Measurements from ENCODE around the gene ZBTB20.

ZBTB20 gene

DNA sequence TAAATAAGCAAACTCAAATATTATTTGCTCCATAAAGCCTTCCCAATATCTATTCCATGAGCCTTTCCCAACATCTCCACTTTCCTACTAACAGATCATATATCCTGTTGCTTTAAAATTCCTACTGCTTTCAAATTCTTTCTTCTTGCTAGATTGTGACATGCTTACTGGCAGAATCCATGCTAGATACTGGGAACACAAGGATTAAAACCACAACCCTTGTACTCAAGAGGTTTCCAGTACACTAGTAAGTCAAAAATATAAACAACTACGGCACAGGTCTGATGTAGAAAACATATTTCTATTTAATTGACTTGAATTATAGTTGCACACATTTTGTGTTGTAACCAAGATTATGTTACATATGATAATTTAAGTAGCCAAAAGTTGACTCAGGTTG is 275.0 kb downstream of the ZBTB20 start:
- no peak for DNase-seq (ENCODE audit: low read depth)

DNA sequence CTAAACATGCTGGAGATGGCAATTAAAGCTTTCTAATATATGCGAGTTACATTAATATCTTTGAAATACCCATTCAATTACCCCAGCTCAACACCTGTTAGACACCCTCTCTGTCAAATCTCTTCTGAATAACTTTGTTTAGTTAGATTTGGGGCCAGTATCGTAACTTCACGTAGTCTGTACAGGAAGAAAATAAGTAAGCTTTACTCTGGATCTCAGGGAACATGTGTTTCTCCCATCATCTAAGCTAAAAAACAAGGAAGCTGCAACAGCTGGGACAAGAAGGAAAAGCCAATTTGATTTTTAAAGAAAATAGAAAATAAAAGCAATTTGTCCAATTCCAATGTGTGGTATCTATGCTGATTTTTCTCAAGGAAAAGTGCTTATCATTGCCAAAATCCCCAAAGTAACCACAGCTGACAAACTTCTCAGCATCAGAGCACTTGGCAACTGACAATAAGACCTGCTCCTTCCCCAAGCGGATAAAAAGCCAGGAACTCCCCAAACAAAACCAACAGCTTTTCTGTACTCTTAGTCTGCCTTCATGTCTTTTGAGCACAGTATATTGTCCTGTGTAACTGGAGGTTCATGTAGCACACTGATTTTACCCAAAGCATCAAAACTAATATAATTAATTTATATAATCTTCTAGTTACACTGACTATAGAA is 279.1 kb downstream of the ZBTB20 start:
- DNase-seq (ENCODE audit: low read depth) = no peak

DNA sequence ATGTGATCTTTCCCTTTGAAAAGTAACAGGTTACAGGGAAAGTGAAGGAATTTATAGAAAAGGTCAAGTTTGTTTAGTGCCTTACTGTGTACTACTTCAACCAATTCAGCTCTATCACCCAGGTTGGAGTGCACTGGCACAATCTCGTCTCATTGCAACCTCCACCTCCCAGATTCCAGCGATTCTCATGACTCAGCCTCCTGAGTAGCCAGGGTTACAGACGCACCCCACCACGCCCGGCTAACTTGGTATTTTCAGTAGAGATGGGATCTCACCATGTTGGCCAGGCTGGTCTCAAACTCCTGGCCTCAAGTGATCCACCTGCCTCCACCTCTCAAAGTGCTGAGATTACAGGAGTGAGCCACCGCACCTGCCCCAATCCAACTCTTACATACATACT is 279.7 kb downstream of the ZBTB20 start:
- DNase-seq (ENCODE audit: low read depth) = no peak

DNA sequence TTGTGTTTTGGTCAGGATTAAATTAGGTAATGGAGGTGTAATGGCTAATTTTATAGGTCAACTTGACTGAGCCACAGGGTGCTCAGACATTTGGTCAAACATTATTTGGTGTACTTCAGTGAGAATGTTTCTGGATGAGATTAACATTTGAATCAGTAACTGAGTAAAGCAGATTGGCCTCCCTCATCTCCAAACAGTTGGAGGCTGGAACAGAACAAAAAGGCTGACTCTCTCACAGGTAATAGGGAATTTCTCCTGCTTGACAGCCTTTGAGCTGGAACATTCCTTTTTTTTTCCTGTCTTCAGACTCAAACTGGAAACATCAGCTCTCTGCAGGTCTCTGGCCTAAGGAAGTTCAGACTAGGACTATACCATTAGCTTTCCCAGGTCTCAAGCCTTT is 280.7 kb downstream of the ZBTB20 start:
- DNase-seq (ENCODE audit: low read depth) = no peak

DNA sequence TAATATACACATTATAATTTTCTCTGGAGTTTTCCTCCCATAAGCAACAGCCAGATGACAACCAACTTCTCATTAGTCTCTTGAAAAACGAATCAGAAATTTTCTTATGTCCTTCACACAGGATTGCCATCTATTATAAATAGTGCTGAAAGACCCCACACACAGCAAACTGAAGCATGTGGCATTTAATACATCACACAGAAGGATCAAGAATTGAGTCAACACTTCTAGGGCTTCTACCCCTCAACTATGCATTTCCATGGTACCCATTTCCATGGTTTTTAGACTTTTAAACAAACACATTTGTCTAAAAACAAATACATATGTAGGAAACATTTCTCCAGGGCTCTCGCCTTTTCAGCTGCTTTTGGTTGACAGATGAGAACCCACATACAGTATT is 282.1 kb downstream of the ZBTB20 start:
- DNase-seq (ENCODE audit: low read depth) = no peak

DNA sequence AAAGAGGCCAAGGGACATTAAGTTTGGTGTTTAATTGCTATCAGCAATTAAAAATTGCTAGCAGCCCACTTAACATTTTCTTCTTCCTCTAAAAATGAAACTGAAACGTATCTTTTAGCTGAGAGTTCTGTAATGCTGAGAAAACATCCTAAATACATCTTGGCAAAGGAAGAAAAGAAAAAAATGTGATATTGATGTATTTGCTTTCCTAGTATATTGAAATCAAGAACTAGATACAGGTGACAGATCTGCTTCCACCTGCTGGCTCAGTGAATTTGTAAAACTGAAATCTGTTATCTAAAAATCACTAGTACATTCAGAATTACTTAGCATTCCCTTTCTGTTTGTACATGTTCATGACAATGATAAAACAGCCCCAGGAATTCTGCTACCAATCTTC is 283.2 kb downstream of the ZBTB20 start:
- DNase-seq (ENCODE audit: low read depth) = no peak

DNA sequence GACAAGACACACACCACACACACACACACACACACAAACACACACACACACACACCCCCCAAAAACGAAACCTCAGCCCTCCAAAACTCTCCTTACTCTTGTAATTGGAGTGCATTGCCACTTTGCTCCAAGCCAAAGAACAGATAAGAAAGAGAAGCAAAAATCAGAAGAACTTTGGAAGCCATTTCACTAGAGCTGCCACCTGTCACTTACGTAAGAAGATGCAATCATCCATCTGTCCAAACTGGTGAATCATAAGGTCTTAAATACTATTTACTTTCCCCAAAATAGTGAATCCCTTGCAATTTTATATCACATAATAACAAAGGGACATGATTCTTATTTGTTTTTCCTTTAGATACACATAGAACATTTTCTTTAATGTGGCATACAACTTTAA is 285.4 kb downstream of the ZBTB20 start:
- no peak for DNase-seq (ENCODE audit: low read depth)

DNA sequence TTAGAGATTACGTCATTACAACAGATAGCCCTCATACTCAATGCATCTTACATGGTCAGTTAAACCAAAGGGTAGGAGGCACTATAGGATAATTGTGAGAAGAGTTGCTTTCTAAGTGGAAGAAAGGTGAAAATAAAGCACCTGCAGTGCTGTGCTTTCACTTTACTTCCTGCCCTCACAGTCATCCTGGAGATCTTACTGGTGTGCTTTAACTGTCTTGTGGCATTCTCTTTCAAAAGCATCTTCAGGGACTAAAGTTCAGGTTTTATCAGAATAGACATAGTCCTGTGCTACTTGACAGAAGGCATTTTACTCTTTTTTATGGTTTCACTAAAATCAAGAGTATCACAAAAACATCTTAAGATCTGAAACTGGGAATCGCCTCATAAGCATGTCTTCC is 286.6 kb downstream of the ZBTB20 start:
- DNase-seq (ENCODE audit: low read depth) = no peak

DNA sequence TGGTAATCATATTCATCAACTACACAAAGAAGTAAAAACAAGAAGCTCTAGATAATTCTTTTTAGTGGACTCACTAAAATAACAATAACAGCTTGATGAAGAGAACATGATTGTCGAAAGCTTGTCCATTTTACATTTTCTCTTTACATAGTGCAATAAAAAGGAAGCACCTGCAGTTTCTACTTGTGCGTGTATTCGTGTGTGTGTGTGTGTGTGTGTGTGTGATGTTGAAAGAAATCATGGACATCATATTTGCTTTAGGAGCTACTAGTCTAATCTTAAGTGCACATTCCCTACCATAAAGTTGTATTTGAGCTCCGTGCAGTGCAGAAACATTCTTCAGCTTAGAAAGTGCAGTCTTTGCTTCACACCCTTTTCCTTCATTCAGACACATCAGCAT is 288.8 kb downstream of the ZBTB20 start:
- no peak for DNase-seq (ENCODE audit: low read depth)

DNA sequence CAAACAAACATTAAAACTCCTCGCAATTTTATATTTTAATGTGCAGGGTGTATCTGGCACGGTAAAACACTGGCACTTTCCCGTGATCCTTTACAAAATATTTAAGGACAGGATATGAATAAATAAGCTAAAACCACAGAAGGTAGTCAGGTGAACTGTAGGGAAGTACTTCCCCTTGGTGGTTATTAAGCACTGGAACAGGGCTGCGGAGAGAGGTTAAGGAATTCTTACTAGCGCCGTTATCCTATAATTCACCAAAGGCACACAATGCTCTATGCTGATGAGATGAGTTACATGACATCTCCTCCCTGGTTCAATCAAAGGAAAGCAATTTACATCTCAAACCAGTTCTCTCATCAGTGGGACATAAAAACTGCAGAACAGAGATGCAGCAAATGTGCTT is 289.8 kb downstream of the ZBTB20 start:
- no peak for DNase-seq (ENCODE audit: low read depth)

DNA sequence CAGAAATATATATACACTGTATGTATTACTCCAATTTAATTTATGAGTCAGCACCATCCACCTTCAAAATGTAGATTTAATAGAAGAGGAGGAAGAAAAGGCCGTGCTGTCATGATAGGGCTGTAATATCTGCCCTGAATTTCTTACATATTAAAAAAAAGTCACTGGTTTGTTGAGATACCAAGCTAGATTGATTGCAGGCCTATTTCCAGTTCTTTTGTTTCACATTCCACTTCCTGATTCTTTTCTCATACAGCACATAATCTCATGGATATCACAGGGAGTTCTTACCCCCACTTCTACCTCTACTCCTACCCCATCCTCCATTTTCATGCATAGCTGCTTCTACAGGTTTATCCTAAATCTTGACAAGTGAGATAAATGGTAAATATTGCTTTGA is 290.3 kb downstream of the ZBTB20 start:
- DNase-seq (ENCODE audit: low read depth) = no peak

DNA sequence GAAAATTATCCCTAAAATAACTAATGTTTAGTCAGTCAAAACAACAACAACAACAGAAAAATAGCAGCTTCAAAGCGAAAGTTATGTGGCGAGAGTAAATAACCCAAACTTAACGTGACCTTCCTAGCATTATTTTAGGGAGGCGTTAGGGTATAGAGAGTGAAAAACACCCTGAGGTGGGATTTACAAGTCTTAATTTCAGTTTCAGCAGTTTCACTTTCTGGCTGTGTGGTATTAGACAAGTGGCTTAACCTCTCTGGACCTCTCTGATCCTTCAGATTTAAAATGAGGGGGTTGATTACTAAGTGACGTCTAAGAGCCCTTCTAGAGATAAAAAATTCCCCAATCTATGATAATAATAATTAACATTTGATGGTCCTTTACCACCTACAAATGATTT is 291.2 kb downstream of the ZBTB20 start:
- DNase-seq (ENCODE audit: low read depth) = no peak

DNA sequence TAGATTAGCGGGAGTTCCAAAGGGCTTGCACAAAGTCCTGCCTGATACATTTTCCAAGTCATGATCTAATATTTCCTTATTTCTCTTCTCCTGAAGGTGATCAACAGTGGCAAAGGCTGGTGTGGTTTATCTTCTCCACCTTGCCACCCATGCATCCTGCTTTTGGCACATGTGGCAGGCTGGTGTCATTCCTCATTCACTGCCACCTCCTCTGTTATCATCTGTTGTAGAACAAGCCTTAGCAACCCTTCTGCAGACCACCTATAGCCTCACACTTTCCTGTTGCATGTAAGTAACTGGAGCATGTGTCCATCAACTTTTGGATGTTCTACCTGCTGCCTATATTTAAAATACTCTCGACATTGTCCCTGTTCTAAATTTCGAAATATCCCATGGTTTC is 294.1 kb downstream of the ZBTB20 start:
- no peak for DNase-seq (ENCODE audit: low read depth)

DNA sequence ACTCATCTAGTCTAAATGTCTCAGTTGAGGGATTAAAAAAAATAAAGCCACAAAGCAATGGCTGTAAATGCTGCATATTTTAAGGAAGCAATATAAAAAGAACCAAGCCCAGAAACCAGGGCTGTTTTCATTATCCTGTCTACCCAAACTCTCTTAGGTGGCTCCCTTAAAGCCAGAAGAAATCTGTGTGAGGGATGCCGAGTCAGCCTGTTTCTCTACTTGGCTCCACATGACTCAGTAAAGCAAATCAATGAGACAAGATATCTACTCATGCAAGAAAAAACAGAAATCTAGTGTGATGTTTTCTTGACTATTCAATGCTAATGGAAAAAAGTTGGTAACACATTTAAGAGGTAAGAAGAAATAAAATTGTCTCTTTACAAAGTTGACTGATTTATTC is 296.2 kb downstream of the ZBTB20 start:
- no peak for DNase-seq (ENCODE audit: low read depth)

DNA sequence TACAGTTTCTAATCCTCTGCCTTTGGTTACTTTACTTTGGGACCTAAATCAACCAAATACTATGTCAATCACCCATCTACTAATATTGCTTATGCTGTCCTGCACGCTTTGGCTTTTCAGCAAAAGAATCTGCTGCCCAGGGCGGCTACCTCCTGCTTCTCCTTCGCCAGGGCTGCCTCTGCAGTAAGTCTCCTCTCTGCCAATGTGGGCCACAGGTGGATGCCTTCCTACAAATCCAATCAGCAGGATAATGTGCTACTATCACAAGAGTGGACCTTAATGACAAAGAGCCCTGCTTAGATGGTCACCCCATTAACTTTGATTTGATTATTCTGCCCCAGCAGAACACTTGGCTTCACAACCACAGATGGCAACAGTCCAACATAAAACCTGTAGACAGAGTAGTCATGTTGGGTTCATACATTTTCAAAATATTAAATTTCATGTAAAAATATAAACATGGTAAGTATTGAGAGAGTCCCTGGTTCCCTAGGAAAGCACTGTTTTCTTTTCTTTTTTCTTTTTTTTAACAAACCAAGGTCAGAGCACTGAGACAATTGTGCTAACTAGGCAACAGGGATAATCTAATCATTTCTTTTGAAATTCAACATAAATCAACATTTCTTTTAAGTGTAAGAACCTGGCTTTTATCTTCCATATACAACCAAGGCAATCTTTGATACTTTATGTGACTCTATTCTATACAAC is 298.3 kb downstream of the ZBTB20 start:
- DNase-seq (ENCODE audit: low read depth) = no peak

DNA sequence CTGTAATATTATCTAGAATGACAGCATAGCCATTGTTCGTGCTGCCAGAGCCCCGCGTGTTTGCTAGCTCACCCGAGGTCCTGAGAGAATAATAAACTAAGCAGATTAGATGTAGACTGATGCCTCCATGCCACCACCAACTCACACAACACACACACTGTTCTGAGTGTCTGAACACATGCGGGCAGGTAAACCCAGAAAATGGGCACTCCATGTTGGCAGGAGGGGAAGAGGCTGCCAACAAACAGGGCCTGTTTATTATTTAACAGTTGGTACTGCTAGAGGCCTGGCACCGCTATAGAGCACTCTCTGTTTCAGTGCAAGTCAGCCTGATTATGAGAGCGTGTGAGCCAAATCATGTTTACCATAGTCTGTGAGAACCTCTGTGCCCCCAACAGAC is 299.0 kb downstream of the ZBTB20 start:
- DNase-seq (ENCODE audit: low read depth) = no peak

DNA sequence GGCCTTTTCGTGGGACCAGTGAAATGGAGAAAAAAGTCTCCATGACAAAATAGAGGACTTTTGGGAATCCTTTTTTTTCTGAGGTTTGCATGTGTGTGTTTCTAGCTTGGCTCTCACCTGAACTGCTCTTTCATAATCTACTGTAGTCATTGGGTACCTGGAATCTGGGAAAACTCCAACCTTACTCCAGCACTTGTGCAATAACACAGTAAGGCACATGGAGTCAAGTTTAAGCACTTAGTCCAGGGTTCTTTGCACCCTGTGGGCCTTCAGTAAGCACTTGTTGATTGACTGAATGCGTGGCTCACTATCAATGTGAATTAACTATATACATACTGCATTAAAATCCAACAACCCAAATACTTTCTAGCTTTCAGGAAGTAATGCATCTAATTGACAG is 299.5 kb downstream of the ZBTB20 start:
- no peak for DNase-seq (ENCODE audit: low read depth)

DNA sequence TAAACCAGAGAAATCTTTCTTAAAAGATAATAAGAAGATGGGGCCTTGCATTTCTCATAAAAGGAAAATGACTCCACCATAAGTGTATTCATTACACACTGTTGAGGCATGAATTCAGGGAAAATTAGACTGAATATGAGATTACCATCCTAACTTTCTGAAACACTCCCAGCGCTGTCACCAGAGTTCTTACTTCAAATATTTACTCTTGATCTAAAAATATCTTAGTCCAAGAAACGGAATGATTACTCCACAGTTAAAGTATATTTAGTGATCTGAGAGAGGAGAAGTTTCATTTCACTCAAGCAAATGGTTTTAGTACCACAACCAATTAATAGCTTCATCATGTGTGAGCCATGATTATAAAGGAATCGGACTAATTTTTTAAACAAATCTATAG is 300.3 kb downstream of the ZBTB20 start:
- no peak for DNase-seq (ENCODE audit: low read depth)

DNA sequence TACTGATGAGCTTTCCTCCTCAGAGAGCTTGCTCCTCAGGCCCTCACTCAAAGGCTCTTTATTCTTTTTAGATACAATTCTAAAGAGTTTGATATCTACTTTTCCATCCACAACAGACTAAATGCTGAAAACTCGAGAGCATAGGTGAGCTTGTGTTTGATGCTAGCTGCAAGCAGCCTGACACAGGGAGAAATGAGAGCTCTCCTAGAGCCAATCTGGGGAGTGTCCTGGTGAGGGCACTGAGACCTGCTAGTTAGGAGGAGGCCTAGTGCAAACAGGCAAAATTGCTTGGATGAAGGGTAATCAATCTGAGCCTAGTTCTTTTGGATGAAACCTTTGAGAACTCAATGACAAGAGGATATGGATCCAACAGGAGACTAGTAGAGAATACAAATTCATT is 300.8 kb downstream of the ZBTB20 start:
- DNase-seq (ENCODE audit: low read depth) = no peak

DNA sequence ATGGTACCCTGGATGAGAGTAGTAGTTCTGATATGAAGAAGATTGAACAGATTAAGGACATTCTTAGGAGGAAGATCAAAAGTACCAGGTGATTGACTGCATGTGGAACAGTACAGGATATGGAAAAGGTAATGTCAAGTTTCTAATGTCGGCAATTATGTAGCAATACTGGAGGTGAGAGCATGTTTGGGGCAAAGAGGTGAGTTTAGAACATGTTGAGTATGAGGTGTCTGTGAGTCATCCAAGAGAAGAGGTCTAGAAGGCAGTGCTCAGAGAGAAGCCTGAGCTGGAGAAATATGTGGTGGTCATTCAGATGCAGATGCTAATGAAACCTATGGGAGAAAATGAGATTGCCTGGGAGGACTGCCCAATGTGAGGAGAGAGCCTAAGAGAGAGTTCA is 305.6 kb downstream of the ZBTB20 start:
- no peak for DNase-seq (ENCODE audit: low read depth)

DNA sequence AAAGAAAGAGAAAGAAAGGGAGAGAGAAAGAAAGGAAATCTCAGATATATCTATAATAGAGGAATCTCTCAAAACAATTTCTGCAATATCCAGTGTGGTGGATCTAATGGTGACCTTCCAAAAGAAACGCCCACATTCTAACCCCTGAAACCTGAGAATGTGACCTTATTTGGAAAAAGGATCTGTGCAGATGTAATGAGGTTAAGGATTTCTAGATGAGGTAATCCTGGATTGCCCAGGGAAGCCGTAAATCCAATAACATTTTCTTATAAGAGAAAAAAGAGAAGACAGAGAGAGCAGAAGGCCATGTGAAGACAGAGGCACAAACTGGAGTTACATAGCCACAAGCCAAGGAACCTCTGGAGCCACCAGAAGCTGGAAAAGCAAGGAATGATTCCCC is 307.6 kb downstream of the ZBTB20 start:
- DNase-seq (ENCODE audit: low read depth) = no peak

DNA sequence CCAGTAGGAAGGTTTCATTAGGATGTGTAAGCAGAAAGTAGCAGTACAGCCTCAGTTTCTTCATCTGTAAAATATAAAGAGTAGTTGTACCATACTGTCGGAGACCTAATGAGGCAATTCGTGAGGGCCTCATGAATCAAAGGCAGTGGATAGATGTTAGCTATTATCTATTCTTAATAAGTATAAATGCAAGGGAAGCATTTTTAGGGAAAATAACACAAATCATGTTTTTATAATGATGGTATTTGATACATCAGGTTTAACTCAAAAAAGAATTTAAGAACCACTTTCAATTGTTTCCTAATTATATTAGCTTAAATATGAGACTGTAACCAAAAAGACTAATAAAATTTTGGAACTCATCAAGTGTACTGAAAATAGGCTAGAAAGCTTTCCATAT is 309.1 kb downstream of the ZBTB20 start:
- no peak for DNase-seq (ENCODE audit: low read depth)

DNA sequence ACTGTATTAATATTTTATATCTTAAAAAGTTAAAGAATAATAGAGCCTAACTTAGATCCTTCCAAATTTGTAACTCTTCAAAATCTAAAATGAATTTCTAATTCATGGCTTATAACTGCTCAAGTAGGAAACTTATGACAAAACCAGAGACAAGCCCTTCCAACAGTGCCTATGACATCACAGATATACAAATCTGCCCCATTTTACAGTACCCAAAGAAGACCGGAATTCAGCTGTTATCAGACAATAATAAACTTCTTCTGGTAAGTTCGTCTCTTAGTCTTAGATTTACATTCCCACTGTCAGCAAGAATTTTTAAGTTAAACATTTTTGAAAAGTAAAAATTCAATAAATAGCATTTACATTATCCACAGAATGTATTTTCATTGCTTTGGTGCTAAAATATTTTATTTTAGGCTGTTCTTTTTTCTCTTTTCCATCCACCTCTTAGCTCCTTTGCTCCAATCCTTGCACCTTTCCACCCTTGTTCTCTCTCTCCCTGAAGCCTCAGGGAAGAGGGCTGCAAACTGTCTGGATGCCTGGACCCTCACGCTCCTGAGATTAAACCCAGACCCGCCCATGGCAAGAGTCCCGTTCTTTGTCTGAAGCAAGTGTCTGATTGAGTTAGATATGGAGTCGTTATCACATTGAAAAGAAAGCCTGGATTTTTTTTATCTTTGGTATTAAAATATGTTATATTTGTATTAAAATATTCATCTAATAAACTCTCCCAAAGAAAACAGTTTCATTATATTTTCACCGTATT is 312.7 kb downstream of the ZBTB20 start:
- DNase-seq (ENCODE audit: low read depth) = no peak

Measured in fibroblast of the conjunctiva (primary cell).